AG10803 (cell line): ENCODE data around the gene STARD5.

Experiments used
- DNase-seq: peaks from one replicate; pipeline ENCODE4 v3.0.0; 2010; ENCODE audit warnings: low read depth
- H3K4me3 ChIP-seq: 2 replicates; pipeline ENCODE4 v1.5.1; 2011; ENCODE audit warnings: mild to moderate bottlenecking, low read length, control low read depth
- TF ChIP-seq, protein P1 (sequence below): conservative IDR thresholded peaks from 2 replicates; pipeline ENCODE4 v1.5.1; 2011; ENCODE audit warnings: mild to moderate bottlenecking, low read length, control low read depth, inconsistent platforms

The STARD5 gene

GRCh38 chr15:81347910-81348309 is 24.0 kb upstream of the STARD5 start:
- TF ChIP-seq, protein P1, sequence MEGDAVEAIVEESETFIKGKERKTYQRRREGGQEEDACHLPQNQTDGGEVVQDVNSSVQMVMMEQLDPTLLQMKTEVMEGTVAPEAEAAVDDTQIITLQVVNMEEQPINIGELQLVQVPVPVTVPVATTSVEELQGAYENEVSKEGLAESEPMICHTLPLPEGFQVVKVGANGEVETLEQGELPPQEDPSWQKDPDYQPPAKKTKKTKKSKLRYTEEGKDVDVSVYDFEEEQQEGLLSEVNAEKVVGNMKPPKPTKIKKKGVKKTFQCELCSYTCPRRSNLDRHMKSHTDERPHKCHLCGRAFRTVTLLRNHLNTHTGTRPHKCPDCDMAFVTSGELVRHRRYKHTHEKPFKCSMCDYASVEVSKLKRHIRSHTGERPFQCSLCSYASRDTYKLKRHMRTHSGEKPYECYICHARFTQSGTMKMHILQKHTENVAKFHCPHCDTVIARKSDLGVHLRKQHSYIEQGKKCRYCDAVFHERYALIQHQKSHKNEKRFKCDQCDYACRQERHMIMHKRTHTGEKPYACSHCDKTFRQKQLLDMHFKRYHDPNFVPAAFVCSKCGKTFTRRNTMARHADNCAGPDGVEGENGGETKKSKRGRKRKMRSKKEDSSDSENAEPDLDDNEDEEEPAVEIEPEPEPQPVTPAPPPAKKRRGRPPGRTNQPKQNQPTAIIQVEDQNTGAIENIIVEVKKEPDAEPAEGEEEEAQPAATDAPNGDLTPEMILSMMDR, result no peak
- no peak overlapping the region for H3K4me3 ChIP-seq
- DNase-seq, result no peak

GRCh38 chr15:81346611-81347010 is 22.7 kb upstream of the STARD5 start:
- no peak for DNase-seq
- H3K4me3 ChIP-seq, result no peak overlapping the region
- TF ChIP-seq, protein P1, result no peak

- TF ChIP-seq, protein P1, result no peak
- DNase-seq, result no peak
Observed at GRCh38 chr15:81343371-81343770, 19.4 kb upstream of the STARD5 start.

DNA sequence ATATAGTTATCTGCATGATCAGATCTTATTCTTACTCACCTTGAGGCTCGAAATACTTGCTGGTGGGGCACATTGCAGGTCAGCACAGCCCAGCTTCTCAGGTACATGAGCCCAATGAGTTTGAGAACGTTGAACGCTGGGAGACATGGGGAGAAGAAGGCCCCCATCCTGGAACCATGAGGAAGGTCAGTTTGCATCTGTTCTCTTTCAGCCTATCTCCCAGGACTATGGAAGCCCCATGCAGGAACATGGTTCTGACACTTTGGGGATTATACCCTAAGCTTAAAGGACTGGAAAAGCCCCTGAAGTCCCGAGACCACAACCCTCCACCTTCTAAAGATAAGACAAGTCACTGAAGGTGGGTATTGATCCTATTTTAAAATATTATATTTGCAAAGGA is 17.4 kb upstream of the STARD5 start:
- H3K4me3 ChIP-seq, result no peak overlapping the region
- no peak for DNase-seq
- TF ChIP-seq, protein P1, result no peak

More at GRCh38 chr15:81343371-81343770, 19.4 kb upstream of the STARD5 start:
- H3K4me3 ChIP-seq, result no peak overlapping the region

- H3K4me3 ChIP-seq, result no peak overlapping the region
- DNase-seq, result no peak
- TF ChIP-seq, protein P1, result no peak
Observed at GRCh38 chr15:81339851-81340250, 15.9 kb upstream of the STARD5 start.

- H3K4me3 ChIP-seq, result no peak overlapping the region
- TF ChIP-seq, protein P1, result no peak
- no peak for DNase-seq
Observed at GRCh38 chr15:81339321-81339720, 15.4 kb upstream of the STARD5 start.

DNA sequence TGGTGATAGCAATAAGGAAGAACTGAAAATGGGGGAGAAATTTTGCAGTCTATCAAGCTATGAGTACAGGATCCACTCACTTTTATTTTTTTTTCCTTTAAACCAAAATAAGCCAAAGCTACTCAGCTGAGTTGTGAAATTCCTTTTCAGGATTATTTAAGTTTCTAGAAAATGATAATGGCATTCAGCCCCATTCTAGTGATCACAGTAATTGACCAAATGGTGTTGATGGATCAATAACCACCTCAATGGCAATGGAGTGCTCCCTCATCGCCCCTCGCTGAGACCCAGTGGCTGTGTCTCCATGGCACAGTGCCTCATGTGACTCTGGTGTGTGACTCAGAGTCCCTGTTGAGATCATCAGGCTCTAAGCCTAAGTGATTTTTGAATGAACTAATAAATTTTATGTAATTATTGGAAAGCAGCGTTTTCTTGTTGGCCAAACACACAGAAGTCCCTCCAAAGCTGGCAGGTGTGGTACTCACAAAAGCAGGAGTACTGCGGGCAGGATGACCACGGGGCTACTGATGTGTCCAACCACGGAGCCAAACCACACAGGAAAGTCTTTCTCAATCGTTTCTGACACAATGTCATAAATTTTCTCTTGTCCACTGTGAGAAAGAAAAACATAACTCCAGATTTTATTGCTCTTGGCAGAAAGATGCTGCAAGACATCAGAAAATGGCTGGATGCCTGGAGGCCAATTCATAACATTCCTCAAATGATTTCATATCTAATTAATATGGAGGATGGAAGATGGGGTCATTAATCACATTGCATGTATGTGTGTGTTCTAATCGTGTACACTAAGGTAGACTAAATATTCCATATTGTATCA is 14.4 kb upstream of the STARD5 start:
- TF ChIP-seq, protein P1, result no peak
- H3K4me3 ChIP-seq, result no peak overlapping the region; the same call in 1 of the 2 replicates
- DNase-seq, result peak; percentile 94
